GM21367 (cell line): ENCODE results near the gene ERAL1.
"Not testable (repeated sequence)": the region's sequence is repeated elsewhere in the genome, so short reads cannot be mapped to it uniquely, and the experiment has no call there.

Experiments
- ATAC-seq: cut with Tn5 transposase; IDR thresholded peaks from one replicate; pipeline ENCODE4 v1.9.1; 2021; ENCODE audit not compliant: unreplicated experiment

ERAL1 gene

GRCh38 chr17:28849281-28849680 is 5.5 kb upstream of the ERAL1 start:
- ATAC-seq, result no peak

- ATAC-seq, result no peak
These were observed 1.5 kb upstream of the ERAL1 start for GRCh38 chr17:28853295-28853694.

GRCh38 chr17:28855336-28855679 is 492 bp downstream of the ERAL1 start:
- ATAC-seq, result no peak

DNA sequence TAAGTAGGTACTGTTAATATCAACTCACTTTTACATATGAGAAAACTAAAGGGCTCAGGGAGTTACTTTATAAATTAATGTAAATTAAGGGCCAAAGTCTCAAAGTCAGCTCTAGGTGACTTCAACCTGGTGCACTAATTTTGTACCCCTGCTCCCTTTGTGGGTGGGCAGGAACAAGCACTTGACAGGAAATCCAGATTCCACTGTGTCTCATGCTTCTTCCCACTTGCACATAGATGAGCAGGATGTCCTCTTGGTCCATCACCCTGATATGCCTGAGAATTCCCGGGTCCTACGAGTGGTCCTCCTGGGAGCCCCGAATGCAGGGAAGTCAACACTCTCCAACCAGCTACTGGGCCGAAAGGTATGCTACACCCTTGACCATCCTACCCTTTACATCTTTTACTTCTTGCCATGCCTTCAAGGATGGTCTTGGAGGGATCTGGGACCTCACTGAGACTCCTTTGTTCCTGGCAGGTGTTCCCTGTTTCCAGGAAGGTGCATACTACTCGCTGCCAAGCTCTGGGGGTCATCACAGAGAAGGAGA is 1.3 kb downstream of the ERAL1 start:
- ATAC-seq, result no peak

GRCh38 chr17:28857905-28858800 is 3.3 kb downstream of the ERAL1 start:
- ATAC-seq, result no peak

DNA sequence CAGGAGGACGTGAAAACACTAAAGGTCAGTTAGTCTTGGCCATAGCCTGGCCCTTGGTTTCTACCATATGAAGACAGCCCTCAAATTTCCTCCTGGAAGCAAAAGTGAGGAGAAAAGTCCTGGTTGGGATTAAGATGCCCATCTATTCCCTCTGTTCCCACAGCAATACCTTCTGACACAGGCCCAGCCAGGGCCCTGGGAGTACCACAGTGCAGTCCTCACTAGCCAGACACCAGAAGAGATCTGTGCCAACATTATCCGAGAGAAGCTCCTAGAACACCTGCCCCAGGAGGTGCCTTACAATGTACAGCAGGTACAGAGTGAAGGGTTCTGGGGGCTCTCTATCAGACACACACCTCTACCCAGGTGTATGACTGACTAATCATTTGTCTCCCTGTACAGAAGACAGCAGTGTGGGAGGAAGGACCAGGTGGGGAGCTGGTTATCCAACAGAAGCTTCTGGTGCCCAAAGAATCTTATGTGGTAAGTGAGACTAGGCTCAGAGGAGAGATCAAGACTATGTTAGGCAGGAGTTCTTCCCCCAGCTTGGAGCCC is 4.1 kb downstream of the ERAL1 start:
- ATAC-seq, result no peak

DNA sequence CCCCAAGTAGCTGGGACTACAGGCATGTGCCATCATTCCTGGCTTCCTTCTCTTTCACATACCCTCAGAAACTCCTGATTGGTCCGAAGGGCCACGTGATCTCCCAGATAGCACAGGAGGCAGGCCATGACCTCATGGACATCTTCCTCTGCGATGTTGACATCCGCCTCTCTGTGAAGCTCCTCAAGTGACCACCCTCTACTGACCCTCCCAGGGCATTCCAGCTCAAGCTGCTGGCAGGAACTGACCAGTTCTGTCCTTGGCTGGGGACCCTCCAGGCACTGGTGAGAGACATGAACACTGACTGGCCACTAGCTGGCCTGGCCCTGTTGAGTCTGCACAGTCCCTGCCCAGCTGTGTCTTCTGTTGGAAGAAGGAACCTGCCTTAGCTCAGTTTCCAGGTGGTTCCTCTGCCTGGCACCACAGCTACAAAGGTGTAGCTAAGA is 5.6 kb downstream of the ERAL1 start:
- ATAC-seq, result no peak

GRCh38 chr17:28861393-28862203 is 6.8 kb downstream of the ERAL1 start:
- no peak for ATAC-seq

DNA sequence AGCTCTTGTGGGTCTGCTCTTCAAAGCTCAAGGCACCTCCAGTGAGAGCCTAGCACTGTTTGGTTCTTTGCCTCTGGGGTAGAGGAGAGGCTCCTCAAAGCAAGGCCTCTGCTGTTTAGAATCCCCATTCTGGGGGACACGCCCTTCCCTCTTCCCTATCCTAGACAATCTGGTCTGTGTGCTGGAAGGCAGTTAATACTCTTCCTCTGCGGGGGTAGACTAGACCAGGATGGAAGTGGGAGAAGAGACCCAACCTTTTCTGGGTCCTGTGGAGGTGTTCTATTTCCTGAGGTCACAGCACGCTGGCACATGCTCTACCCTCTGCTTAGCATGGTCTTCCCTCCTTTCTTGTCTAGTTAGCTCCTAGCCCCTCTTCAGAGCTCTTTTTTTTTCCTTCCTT is 7.7 kb downstream of the ERAL1 start:
- no peak for ATAC-seq

GRCh38 chr17:28863953-28864352 is 9.1 kb downstream of the ERAL1 start:
- no peak for ATAC-seq

- no peak for ATAC-seq
These were observed 10.4 kb downstream of the ERAL1 start for GRCh38 chr17:28864991-28865849.

GRCh38 chr17:28865946-28866752 is 11.3 kb downstream of the ERAL1 start:
- ATAC-seq, result no peak

GRCh38 chr17:28867276-28867675 is 12.5 kb downstream of the ERAL1 start:
- ATAC-seq, result no peak

DNA sequence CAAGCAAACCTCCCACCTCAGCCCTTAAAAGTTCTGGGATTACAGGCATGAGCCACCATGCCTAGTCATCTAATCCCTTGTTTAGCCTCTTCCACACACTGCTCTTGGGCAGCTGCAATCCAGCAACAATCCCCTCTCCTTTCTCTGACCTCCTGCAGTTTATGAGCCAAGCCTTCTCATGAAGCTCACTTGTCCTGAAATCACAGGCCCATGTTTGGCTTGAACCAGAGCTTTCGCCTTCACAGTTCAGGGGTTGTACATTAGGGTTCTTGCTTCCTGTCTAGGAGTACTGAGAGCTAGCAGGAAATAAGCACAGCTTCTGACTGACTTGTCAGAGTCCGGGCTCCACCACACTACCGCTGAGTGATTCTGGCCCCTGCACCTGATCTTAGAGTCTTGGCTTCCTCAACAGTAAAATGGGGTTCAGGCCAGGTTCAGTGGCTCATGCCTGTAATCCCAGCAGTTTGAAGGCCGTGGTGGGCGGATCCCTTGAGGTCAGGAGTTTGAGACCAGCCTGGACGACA is 16.3 kb downstream of the ERAL1 start:
- peak; percentile 75 for ATAC-seq

DNA sequence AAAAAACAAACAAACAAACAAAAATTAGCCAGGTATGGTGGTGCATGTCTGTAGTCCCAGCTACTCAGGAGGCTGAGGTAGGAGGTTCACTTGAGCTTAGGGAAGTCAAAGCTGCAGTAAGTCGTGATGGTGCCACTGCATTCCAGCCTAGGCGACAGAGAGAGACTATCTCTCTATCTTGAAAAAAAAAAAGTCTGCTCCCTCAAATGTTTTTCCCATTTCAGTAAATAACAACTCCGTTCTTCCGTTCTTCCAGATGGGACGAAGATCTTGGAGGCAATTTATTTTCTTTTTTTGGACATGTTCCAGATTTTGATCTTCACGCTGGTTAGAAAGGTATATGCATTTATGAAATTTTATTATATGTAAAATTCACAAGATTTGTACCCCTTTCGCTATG is 19.0 kb downstream of the ERAL1 start:
- ATAC-seq, result no peak

DNA sequence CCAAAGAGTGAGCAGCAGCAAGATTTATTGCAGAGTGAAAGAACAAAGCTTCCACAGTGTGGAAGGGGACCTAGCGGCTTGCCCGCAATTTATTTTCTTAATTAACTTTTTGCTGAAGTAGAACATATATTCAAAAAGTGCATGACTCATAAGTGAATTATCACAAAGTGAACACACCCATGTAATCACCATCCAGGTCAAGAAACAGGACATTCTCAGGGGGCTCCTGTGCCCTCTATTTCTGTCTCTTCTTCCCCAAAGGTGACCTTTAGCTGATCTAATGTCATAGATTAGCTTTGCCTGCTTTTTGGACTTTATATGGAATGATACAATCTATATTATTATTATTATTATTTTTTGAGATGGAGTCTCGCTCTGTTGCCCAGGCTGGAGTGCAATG is 19.9 kb downstream of the ERAL1 start:
- ATAC-seq, result no peak

GRCh38 chr17:28875848-28876550 is 21.2 kb downstream of the ERAL1 start:
- no peak for ATAC-seq

DNA sequence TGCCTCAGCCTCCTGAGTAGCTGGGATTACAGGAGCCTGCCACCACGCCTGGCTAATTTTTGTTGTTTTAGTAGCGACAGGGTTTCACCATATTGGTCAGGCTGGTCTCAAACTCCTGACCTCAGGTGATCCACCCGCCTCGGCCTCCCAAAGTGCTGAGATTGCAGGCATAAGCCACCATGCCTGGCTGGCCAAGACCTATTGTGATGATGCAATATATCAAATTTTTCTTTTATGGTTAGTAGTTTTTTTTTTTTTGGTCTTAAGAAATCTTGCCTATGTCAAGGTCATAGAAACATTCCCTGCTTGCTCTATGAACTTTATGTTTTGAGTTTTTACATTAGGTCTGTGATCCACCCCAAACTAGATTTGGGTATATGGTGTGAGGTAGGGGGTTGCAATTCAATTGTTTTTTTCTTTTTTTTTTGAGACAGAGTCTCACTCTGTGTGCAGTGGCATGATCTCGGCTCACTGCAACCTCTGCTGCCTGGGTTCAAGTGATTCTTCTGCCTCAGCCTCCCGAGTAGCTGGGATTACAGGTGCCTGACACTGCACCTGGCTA is 22.4 kb downstream of the ERAL1 start:
- ATAC-seq, result not testable (repeated sequence)
